Measurements from ENCODE around the gene TBX6.

TBX6 gene

GRCh38 chr16:30069611-30070462 lies 21.9 kb downstream of the TBX6 start:
- TF ChIP-seq CSDC2 (CRISPR knock-in tag; IDR thresholded peaks at IDR 0.05), result no peak
- TF ChIP-seq, protein P1, sequence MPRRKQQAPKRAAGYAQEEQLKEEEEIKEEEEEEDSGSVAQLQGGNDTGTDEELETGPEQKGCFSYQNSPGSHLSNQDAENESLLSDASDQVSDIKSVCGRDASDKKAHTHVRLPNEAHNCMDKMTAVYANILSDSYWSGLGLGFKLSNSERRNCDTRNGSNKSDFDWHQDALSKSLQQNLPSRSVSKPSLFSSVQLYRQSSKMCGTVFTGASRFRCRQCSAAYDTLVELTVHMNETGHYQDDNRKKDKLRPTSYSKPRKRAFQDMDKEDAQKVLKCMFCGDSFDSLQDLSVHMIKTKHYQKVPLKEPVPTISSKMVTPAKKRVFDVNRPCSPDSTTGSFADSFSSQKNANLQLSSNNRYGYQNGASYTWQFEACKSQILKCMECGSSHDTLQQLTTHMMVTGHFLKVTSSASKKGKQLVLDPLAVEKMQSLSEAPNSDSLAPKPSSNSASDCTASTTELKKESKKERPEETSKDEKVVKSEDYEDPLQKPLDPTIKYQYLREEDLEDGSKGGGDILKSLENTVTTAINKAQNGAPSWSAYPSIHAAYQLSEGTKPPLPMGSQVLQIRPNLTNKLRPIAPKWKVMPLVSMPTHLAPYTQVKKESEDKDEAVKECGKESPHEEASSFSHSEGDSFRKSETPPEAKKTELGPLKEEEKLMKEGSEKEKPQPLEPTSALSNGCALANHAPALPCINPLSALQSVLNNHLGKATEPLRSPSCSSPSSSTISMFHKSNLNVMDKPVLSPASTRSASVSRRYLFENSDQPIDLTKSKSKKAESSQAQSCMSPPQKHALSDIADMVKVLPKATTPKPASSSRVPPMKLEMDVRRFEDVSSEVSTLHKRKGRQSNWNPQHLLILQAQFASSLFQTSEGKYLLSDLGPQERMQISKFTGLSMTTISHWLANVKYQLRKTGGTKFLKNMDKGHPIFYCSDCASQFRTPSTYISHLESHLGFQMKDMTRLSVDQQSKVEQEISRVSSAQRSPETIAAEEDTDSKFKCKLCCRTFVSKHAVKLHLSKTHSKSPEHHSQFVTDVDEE (CRISPR knock-in tag; IDR thresholded peaks at IDR 0.05), result no peak
- TF ChIP-seq TCF4 (CRISPR knock-in tag; IDR thresholded peaks at IDR 0.05; ENCODE audit: borderline replicate concordance), result no peak
- TF ChIP-seq SNAI2 (CRISPR knock-in tag; IDR thresholded peaks at IDR 0.05), result no peak
- no peak for TF ChIP-seq ZC3H10 (CRISPR knock-in tag; IDR thresholded peaks at IDR 0.05)
- no peak for TF ChIP-seq ESRRG (CRISPR knock-in tag; IDR thresholded peaks at IDR 0.05)
- no peak for TF ChIP-seq ZFP30 (CRISPR knock-in tag; IDR thresholded peaks at IDR 0.05)

GRCh38 chr16:30068750-30069610 lies 22.7 kb downstream of the TBX6 start:
- TF ChIP-seq CREB5 (CRISPR knock-in tag; IDR thresholded peaks at IDR 0.05; ENCODE audit: low read depth) (no peak), ZFP30 (CRISPR knock-in tag; IDR thresholded peaks at IDR 0.05) (no peak), ZC3H10 (CRISPR knock-in tag; IDR thresholded peaks at IDR 0.05) (no peak), PPARA (CRISPR knock-in tag; IDR thresholded peaks at IDR 0.05; ENCODE audit: borderline replicate concordance) (no peak), TCF4 (CRISPR knock-in tag; IDR thresholded peaks at IDR 0.05; ENCODE audit: borderline replicate concordance) (no peak), ZNF8 (CRISPR knock-in tag; IDR thresholded peaks at IDR 0.05) (no peak), CSRNP3 (CRISPR knock-in tag; IDR thresholded peaks at IDR 0.05) (no peak), POU6F1 (CRISPR knock-in tag; IDR thresholded peaks at IDR 0.05; ENCODE audit: borderline replicate concordance, low read depth) (no peak), CSDC2 (CRISPR knock-in tag; IDR thresholded peaks at IDR 0.05) (no peak), ZNF565 (CRISPR knock-in tag; conservative IDR thresholded peaks at IDR 0.05; ENCODE audit: low read depth) (no peak), ARNTL (CRISPR knock-in tag; IDR thresholded peaks at IDR 0.05; ENCODE audit: borderline replicate concordance, low read depth) (no peak), ISL1 (CRISPR knock-in tag; IDR thresholded peaks at IDR 0.05) (no peak)
- TF ChIP-seq, protein P2, sequence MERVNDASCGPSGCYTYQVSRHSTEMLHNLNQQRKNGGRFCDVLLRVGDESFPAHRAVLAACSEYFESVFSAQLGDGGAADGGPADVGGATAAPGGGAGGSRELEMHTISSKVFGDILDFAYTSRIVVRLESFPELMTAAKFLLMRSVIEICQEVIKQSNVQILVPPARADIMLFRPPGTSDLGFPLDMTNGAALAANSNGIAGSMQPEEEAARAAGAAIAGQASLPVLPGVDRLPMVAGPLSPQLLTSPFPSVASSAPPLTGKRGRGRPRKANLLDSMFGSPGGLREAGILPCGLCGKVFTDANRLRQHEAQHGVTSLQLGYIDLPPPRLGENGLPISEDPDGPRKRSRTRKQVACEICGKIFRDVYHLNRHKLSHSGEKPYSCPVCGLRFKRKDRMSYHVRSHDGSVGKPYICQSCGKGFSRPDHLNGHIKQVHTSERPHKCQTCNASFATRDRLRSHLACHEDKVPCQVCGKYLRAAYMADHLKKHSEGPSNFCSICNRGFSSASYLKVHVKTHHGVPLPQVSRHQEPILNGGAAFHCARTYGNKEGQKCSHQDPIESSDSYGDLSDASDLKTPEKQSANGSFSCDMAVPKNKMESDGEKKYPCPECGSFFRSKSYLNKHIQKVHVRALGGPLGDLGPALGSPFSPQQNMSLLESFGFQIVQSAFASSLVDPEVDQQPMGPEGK (CRISPR knock-in tag; IDR thresholded peaks at IDR 0.05; ENCODE audit: borderline replicate concordance), result no peak
- ATAC-seq, result no peak

More at GRCh38 chr16:30069611-30070462, 21.9 kb downstream of the TBX6 start:
- no peak for ATAC-seq

GRCh38 chr16:30068333-30068732 lies 23.4 kb downstream of the TBX6 start:
- no peak for ATAC-seq
- TF ChIP-seq, protein P1 (CRISPR knock-in tag; IDR thresholded peaks at IDR 0.05), result no peak
- TF ChIP-seq BACH2 (CRISPR knock-in tag; IDR thresholded peaks at IDR 0.05; ENCODE audit: borderline replicate concordance), result no peak
- TF ChIP-seq, protein P2 (CRISPR knock-in tag; IDR thresholded peaks at IDR 0.05; ENCODE audit: borderline replicate concordance), result no peak
- TF ChIP-seq ZNF8 (CRISPR knock-in tag; IDR thresholded peaks at IDR 0.05), result no peak
- no peak for TF ChIP-seq CSDC2 (CRISPR knock-in tag; IDR thresholded peaks at IDR 0.05)
- TF ChIP-seq ZFP30 (CRISPR knock-in tag; IDR thresholded peaks at IDR 0.05), result no peak
- TF ChIP-seq CREB5 (CRISPR knock-in tag; IDR thresholded peaks at IDR 0.05; ENCODE audit: low read depth), result no peak
- TF ChIP-seq ZFP3 (CRISPR knock-in tag; IDR thresholded peaks at IDR 0.05), result no peak
